Measurements from ENCODE around the gene PACS2. TPM values are rescaled to one million over a fixed set of nuclear protein-coding genes. Genes with fewer than 3 reads are reported as not detected.
A peak's percentile ranks its signal among the peaks of the same experiment; 100 is the strongest.

PACS2 gene
- total RNA-seq, 1 experiment from 2014 or later = 28.2 TPM

DNA sequence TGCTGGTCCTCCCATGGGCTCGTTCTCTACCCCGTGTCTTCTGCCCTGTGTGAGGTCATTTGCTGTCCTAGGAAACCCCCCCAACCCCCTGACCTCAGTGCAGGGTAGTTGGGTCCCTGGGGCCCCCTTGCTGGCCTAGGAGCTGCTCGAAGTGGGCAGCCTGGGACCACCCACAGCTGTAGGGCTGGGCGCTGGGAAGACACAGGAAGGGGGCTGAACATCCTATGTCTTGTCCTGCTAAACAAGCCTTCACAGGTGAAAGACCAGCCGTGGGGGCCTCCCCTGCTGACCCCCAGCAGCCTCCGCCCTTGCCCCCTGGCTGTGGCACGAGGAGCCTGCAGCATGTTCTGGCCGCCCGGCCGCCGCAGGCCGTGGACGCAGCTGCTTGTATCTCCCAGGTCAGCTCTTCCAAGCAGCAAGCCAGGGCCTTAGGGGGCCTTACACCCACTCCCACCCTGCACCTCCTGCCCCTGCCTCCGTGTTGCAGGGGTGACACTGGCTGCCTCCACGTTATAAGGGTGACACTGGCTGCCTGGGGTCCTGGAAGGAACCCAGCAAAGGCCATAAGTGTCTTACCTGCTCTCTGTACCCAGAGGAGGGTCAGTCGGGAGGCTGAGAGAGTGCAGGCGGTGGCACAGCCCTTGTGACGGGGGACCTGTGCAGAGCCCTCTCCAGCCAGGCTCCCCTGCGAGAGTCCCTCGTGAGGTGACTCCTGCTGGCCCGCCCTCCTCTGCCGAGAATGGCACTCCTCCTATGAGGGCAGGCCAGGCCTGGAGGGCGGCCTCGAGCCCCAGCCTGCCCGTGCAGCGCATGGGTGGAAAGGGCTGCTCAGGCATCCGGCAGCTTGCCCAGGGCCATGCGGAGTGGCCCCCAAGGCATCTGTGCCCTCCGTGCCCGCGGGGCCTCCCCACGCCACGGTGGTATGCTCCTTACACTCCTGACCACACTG is 72.3 kb downstream of the PACS2 start:
- DNase-seq (ENCODE audit: low read depth) = no peak

DNA sequence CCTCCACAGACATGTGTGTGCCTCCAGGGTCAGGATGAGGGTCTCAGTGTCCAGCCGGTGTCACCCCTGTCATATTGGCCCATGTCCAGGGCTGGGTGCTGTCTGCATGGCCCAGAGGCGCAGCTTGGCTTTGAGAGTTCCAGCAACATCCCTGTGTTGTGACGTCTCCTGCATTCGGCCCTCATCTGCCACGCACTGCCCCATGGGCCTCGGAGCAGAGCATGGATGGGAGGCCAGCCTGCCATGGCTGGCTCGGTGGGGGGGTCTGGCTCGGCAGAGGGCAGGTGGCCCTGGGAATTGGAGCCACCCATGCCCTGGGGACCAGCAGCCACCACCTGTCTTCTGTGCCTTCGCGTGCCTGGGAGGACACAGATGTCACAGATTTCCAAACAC is 73.0 kb downstream of the PACS2 start:
- DNase-seq (ENCODE audit: low read depth) = no peak

DNA sequence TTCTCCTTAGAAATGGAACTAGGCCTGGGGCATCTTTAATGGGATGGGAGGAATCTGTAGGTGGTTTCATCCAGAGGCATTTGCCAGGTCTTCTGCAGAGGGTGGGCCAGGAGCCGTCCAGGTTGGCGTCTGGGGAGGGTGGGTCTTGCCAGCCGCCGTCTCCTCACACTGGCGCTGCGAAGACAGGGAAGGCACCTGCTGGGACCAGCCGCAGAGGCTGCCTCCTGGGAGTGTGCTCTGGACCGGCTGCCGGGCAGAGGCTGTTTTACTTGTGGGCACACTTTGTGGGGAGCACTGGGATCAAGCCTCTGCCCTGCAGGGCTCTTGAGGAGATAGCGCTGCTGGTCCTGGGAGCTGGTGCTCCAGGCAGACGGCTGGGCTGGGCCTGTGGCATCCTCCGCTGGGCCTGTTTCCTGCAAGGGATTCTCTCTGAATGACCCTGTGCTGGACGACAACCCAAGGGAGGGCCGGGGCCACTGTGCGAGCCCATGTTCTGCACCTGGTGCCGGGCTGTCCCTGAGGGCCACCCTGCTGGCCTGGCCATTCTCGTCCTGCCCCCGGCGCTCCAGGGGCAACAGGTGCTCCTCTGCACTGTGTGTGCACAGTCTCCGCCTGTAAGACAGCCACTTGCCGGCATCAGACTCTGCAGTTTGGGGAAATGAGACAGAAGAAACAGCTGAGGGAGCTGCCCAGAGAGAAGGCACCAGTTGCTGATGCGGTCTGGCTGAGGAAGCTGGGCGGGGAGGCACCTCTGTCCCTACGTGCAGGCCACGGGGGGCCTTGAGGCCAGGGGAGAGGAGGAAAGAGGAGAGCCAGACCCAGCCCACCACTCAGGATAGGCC is 73.8 kb downstream of the PACS2 start:
- no peak for DNase-seq (ENCODE audit: low read depth)

DNA sequence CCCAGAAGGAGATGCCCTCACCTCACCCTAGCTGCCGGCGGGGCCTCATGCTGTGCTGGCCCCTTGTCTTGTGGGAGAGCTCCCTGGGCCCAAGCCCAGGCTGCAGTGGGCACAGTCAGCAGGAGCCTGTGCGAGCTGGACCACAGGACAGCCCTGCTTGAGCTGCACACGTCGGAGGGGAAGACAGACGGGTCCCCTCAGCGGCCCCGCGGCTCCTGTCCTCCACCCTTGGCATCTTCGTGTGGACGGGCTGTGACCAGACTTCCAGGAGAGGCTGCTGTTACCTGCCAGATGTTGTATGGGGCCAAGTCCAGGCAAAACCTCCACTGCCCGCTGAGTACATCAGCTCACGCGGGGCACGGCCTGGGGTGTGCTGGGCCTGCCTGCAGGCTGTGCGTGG is 74.4 kb downstream of the PACS2 start:
- no peak for DNase-seq (ENCODE audit: low read depth)

DNA sequence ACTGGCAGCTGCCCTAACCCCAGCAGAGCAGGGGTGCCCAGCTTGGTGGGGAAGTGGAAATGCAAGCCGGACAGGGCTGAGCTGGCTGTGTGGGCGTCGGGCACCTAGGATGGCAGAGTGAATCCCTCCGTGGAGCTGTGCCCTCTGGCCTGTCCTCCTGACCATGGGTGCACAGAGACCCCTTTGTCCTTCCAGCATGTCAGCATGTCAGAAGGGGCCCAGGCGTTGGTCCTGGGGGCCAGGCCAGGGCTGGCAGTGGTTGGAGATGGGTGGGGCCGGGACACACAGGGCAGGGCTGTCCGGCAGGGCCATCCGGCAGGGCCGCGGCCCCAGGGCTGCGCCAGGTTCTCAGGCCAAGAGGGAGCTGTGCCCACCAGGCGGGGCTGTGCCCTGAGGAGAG is 75.0 kb downstream of the PACS2 start:
- DNase-seq (ENCODE audit: low read depth) = no peak

DNA sequence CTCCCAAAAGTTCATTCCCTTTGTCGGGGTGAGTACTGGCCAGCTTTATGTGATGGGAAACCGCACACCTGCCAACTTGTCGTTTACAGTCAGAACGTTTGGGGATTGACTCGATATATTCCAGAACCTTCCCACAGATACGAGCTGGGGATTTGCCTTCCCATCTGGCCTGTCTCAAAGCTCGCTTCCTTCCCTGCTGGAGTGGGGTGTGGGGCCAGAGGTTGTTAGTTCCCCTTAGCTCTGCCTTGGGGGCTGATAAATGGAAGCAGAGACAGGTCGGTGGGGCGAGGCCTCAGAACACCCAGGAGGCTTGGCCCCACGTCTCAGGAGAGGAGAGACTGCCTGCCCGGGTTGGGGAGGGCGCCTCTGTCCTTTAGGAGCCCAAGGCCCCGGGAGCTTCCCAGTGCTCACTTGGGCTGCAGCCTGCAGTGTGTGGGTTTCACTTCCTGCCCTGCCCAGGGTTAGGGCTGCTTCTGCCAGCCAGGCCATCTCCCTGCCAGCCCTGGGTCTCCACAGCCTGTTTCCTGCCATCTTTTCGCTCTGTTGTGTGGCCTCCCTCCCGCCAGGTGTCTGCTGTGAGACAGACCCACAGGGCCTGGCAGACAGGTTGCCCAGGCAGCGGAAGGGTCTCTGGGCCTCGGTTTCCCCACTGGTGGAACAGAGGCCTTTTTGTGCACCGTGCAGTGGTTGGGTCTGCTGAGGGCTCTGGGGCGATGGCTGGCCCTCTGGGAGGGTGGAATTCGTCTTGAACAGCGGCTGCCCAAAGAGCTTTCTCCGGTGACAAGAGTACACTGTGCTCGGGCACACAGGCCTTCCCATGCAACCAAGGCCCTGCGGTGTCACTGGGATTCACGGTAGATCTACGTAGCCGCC is 75.7 kb downstream of the PACS2 start:
- DNase-seq (ENCODE audit: low read depth) = no peak

DNA sequence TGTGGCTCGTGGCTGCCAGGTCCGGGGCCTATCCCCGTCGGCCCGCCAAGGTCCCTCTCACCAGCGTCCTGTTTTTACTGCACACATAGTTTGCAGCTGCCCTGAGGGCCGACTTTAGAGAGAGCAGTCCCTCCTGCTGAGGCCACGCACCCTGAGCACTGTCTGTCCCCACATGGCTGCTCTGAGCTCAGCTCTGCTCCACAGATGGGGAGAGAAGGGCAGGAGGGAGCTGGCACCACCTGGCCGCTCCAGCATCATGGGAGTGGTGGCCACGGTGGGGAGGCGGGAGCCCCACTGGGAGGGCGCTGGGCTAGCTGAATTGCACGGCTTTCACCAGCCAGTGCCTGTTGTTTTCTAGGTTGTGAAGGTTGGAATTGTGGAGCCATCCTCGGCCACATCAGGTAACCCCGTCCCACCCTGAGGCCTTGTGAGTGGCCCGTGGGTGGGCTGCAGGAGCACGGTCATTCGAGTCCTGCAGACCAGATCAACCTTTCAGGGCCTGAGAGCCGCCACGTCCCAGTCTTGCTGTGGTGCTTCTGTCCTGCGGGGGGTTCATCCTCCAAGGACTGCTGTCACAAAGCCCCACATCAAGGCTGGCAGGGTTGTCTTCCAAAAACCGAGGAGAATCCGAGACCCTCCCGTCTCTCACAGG is 76.4 kb downstream of the PACS2 start:
- no peak for DNase-seq (ENCODE audit: low read depth)

DNA sequence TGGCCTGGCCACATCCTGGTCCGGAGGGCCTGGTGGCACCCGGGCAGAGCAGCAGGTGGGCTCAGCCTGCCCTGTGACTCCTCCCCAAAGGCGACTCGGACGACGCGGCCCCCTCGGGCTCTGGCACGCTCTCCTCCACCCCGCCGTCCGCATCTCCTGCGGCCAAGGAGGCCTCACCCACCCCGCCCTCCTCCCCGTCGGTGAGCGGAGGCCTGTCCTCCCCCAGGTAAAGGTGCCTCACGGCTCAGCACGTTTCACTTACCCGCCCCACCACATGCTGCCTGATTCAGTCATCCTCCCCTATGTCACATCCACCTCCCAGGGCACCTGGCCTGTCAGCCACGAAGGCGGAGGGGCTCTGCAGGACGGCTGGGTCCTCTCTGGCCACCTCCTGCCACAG is 77.0 kb downstream of the PACS2 start:
- DNase-seq (ENCODE audit: low read depth) = no peak

DNA sequence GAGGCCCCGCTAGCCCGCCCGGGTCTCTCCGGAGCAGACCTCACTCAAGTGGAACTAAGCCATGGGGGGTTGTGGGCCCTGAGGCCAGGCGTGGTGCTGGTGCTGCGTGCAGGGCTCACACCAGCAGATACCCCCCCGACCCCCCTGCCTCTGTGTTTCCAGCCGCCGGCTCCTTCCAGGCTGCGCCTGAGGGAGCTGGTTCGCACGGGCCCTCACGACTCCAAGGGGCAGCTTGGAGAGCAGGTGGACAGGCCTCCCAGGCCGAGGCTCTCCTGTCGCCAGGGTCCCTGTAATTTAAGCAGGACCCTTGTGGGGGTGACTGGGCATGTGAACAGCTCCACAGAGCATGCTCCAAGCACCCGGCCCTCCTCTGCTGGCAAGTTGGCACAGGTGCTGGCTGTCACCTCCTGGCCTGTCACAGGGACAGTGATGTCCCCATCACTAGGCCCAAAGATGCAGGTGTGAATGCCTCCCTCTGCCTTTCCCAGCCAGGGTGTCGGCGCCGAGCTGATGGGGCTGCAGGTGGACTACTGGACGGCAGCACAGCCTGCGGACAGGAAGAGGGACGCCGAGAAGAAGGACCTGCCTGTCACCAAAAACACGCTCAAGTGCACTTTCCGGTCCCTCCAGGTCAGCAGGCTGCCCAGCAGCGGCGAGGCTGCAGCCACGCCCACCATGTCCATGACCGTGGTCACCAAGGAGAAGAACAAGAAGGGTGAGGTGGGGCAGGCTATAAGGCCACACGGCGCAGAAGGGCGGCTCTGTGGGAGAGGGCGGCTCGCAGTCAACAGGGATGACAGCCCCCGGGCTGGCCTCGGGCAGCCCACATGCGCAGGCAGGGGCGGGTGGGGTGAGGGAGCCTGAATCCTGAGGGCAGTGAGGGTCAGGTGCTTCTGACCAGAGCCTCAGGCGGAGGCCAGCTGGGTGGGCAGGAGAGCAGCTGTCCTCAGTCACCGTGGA is 77.9 kb downstream of the PACS2 start:
- DNase-seq (ENCODE audit: low read depth) = no peak

DNA sequence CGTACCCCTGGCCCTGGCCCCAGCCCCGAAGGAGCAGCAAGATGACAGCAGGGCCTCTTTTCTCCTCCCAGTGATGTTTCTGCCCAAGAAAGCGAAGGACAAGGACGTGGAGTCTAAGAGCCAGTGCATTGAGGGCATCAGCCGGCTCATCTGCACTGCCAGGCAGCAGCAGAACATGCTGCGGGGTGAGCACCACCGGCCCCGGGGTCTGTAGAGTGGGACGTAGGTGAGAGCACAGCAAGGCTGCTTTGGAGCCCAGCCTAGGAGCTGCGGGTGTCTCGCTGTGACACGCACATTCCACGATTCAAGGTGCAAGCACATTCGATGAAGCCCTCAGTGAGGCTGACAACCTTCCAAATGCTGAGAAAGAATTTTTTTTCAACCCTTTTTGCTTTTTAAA is 78.6 kb downstream of the PACS2 start:
- no peak for DNase-seq (ENCODE audit: low read depth)

DNA sequence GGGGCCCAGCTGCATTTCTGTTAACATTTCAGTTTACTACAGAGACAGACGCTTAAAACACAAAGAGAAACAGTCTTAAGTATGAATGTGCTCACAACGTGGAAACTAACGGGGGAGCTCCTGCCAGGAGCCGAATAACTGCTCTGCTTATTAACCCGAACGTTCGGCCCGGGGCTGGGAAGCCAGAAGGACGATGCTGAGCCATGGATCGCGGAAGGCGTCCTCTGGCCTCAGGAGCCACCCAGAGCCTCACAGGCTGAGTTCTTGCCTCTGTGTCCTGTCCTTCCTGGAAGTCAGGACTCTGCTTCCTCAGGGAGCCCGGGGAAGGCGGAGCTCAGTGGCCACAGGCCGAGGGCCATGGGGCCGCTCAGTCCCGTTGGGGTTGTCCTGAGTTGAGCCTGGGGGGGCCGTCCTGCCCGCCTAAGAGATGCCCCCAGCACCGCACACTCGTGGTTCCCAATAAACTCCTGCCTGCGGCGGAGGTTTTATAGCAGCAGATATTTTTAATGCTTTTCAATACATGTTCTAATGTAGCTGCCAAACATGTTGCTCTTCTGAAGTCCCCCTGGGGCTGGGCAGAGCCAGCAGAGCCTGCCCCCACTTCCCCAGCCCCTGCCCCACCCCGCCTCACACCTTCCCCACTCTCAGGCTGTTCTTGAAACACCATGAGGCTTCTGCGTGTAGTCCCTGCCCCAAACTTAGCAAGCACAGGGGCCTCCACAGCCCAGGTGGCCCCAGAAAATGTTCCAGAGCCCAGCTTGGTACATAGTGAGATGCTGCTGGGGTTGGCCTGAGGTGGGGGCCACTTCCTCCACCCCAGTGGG is 80.4 kb downstream of the PACS2 start:
- no peak for DNase-seq (ENCODE audit: low read depth)

DNA sequence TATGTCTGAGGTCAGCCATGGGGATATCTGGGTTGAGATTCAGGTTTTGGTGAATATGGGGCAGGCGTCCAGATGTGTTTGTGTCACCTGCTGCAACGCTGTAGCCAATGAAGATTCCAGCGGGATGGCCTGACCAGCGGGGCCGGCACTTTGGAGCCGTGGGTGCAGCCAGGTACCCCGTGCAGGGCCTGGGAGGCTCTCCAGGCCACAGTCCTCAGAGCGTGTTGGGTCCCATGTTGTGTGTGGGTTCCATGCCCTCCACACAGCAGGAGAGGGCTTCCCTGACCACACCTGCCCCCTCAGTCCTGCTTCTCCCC is 80.9 kb downstream of the PACS2 start:
- DNase-seq (ENCODE audit: low read depth) = no peak

DNA sequence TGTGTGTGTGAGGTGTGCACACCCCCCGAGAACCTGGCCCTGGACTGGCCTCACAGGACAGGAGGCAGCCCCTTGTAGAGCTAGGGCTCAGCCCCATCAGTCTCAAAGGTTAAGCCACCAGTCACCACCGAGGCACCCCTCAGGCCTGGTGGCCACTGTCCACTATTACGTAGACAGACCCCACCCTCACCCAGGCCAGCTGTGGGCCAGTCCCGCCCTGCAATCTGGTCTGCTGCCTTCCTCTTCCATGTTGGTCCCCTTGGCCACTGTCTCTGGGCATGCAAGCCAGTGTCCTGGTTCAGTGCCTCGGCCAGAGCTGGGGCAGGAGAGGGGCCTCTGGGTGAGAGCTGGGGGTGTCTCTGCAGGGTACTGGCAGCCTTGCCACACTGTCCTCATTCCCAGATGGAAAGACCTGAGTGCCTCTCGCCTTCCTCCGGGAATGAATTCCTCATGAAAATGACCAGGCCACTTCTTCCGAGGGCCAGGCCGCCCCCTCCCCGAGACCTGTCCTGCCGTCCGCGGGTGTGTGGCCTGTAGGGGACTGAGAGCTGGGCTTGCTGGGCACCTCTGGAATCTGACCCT is 82.9 kb downstream of the PACS2 start:
- DNase-seq (ENCODE audit: low read depth) = no peak

DNA sequence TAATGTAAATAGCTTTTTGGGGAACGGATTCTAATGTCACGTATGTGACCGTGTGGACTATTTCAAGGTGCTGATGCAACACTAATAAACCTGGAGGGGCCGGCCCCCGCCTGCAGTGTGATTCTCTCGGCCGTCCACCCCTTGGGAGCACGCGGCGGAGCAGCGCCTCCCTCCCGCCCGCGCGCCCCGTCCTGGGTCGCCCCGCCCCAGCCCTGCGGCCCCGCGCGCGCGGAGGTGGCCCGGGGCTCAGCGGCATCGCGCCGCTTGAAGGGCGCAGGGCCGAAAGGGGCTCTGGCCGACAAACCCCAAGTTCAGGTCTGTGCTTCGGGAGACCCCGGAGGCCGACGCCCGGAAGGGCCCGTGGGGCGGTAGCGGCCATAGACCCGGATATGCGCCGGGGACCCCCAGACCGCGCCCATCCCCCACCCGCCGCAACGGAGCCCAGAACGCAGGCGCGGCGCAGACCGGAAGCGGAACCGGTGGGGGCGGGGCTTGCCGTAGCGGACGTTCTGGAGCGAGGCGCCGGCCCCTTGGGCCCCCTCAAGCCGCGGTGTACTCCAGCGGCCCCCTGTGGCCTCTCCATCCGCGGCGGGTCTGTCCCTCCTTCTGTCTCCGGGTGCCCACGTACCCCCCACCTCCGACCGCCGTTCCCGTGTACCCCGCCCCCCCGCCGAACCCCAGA is 83.6 kb downstream of the PACS2 start, which contains the start of gene TEX22:
Gene TEX22 (plus strand): TSS at position 495 of the 682 bp plus-strand sequence. CDS start 803 bp downstream, outside the sequence.
- DNase-seq (ENCODE audit: low read depth) = peak; percentile 94

DNA sequence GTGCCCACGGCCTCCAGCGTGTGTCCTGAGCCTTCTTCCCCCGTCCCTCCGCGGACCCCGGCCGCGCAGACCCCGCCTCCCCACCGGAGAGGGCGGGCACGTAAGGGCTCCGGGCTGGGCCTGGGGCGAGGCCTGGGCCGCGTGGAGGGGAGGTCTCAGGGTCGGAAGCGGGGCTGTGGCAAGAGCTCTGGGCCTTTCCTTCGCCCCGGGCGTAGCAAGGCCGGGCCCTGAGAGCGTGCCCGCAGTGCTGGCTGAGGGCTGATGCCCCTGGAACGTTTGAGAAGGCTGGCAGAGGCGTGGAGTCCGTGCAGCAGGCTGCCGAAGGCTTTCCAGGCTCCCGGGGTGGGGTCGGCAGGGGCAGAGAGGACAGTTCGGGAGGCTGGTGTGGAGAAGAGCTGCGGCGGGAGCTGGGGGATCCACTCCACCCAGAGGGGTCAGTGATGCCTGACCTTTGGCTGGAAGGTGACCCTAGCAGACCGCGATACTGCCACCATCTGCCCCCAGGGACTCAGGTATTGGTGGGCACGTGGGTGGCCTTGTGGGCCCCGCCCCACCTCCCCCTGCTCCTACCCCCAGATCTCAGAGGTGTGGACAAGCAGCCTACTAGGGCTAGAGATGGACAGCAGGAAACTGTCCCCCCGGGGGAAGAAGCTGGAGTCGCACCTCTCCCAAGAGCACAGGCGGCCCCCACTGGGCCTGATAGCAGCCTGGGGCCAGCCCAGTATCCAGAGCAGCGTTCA is 84.3 kb downstream of the PACS2 start:
- peak; percentile 65 for DNase-seq (ENCODE audit: low read depth)

DNA sequence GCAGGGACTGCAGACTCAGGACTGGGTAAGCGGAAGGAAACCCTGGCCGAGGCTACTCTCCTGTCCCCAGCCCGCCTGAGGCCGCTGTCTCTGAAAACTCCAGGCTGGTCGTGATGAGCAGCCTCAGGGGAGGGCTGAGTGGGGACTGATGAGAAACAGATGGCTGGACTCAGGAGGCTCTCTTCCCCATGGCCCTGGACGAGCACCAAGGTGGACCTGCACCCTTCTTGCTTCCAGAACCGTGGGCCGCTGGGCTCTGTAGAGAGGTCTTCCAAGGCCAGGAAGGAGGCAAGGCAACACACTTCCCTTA is 84.9 kb downstream of the PACS2 start:
- DNase-seq (ENCODE audit: low read depth) = no peak

DNA sequence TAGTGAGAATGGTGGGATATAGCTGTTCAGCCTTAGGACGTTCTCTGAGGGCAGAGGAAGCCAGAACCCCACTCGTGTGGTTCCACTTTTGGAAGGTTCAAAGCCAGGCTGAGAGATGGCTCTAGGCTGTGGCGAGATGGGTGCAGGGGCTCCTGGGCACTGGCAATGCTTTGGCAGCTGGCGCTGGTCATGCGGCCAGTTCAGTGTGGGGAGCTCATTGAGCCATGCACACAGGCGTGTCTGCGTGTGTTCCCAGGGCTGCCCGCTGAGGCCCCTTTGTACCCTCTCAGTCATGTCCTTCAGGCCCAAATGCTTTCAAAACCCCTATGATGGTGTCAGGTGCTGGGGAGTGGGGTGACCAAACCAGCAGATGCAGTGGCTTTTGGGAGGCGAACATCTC is 85.5 kb downstream of the PACS2 start:
- no peak for DNase-seq (ENCODE audit: low read depth)

DNA sequence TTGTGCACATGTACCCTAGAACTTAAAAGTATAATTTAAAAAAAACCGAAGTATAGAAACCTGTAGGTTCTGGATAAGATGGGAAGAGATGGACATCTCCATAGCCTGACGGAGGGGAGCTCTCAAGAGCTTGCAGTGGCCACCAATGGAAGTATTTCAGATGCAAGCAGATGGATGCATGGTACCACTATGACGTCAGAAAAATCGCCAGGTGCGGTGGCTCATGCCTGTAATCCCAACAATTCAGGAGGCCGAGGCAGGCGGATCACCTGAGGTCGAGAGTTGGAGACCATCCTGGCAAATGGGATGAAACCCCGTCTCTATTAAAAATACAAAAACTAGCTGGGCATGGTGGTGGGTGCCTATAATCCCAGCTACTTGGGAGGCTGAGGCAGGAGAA is 87.2 kb downstream of the PACS2 start:
- DNase-seq (ENCODE audit: low read depth) = no peak

Measured in Daoy (cell line).